ENCODE results near the gene FAM110A. TPM values are rescaled to one million over a fixed set of nuclear protein-coding genes. Genes with fewer than 3 reads are reported as not detected.

Gene FAM110A
- total and polyA plus RNA-seq, 9 of the 15 experiments (the other 6 are each of a cell fraction or from before 2014, with no cell fraction given) = 0.73 to 15.5 (median 3.6) TPM

DNA sequence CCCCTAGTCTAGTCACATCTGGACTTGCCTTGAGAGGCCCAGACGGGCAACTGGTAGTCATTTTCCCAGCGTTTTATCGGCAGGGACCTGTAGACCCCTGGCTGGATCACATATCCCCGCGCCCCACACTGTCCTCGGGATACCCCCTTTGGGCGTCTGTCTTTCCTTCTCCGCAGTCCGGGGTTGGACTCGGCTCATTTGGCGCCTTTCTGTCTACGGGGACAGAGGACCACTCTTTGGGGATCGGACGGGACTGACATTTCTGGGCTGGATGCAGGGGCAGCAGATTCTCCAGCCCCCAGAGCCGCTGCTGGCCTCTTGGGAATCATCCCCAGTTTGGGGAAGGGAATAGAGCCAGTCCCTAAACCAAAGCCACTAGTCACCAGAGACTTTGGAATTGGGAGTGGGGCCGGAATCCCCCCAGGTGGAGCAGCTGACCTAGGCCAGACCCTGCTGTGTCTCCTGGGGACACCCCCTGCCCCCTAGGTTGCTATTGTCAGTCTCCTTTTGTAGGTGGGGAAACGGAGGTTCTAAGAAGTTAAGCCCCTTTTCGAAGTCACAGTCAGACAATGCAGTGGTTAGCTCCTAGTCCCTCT, 734 bp downstream of the FAM110A start:
- Histone ChIP-seq H3K36me3 (ENCODE audit: control insufficient read depth, insufficient read depth, low read length) (no peaks in the 10 kb centered on the region; the same call in 2 of the 3 replicates), H3K27ac (ENCODE audit: extremely low read depth, low read depth, low read length) (peak overlapping the region; percentile 96), H2AFZ (ENCODE audit: low read depth, low read length) (peak overlapping the region; percentile 87), H3K9ac (ENCODE audit: insufficient read depth in 1 of 2, low read depth in 2 of 2, low read length in 2 of 2) (peak overlapping the region; percentile 88 to 94), H3K9me1 (ENCODE audit: control insufficient read depth, insufficient read depth, low read length) (no peaks in the 10 kb centered on the region), H3K4me2 (ENCODE audit: insufficient read depth, low read length) (peak overlapping the region; percentile 86), H4K20me1 (replicated peaks; ENCODE audit: control insufficient read depth, insufficient read depth, low read length) (0 out of 2 replicates have a peak, but pooled peaks cover 4% of the 10 kb centered on the region), H3K4me3 (peak overlapping the region; percentile 84), H3K27me3 (ENCODE audit: control insufficient read depth in 2 of 2, insufficient read depth in 2 of 2, low read length in 2 of 2) (no peaks in the 10 kb centered on the region), H3K4me1 (replicated peaks in 1 of 2; ENCODE audit: control insufficient read depth in 2 of 2, insufficient read depth in 2 of 2, low read length in 2 of 2) (peaks cover 22 to 43% of the 10 kb centered on the region in 2 experiments), H3K9me3 (replicated peaks; ENCODE audit: control insufficient read depth, insufficient read depth, low read depth, low read length) (no peaks in the 10 kb centered on the region), H3K79me2 (ENCODE audit: control insufficient read depth, insufficient read depth, low read length) (peaks cover 56% of the 10 kb centered on the region)
- in situ Hi-C loops (cut with MboI) (no loop called here), intact Hi-C loops (cut with micrococcal nuclease) (no loop called here)
- POLR2A ChIA-PET = interaction anchor here (0.8 to 1.5 kb wide), 2 partner anchors 9 to 454 kb away, joined by 3 to 6 read pairs; partner anchors contain the start of gene TRIB3
- no peak for FAIRE-seq
- 2% methylated on average over 14 of the region's 18 CpGs for WGBS (ENCODE audit: insufficient coverage, low coverage, missing lambda C conversion rate)
- peak; percentile 38 for ATAC-seq
- no peak for DNase-seq (ENCODE audit: extremely low read depth in 1 of 4, low spot score in 3 of 4)
- CTCF ChIA-PET (ENCODE audit: low intra/inter-chr PET ratio) = no interaction called here
- no TSS peak for BruUV-seq (replicated peaks)
- 0 out of 2 replicates have a peak, but pooled peaks have one; percentile 1 for TF ChIP-seq NFATC3 (IDR thresholded peaks at IDR 0.05)
- no peak for TF ChIP-seq ZKSCAN1 (IDR thresholded peaks at IDR 0.05; ENCODE audit: low read depth, low read length)
- TF ChIP-seq ZNF707 (CRISPR knock-in tag; conservative IDR thresholded peaks at IDR 0.05) = no peak
- no peak for TF ChIP-seq ZNF23 (CRISPR knock-in tag; IDR thresholded peaks at IDR 0.05)
- TF ChIP-seq ZNF639 (CRISPR knock-in tag; conservative IDR thresholded peaks at IDR 0.05 in 1 of 2, IDR thresholded peaks at IDR 0.05 in 1 of 2) = 0 out of 4 replicates have a peak, but pooled peaks of 1 of the 2 experiments have one; percentile 20
- no peak for TF ChIP-seq ZFPM2 (CRISPR knock-in tag; IDR thresholded peaks at IDR 0.05)
- TF ChIP-seq ZBTB2 (IDR thresholded peaks at IDR 0.05) = no peak
- TF ChIP-seq ZNF41 (CRISPR knock-in tag; conservative IDR thresholded peaks at IDR 0.05) = no peak
- TF ChIP-seq JUN (IDR thresholded peaks at IDR 0.05; ENCODE audit: borderline replicate concordance, low read depth, low read length) = no peak
- no peak for TF ChIP-seq JUN (CRISPR knock-in tag; IDR thresholded peaks at IDR 0.05; ENCODE audit: borderline replicate concordance)
- TF ChIP-seq NCOA6 (IDR thresholded peaks at IDR 0.05) = no peak
